ENCODE data around the gene BHLHE23.
A peak's percentile ranks its signal among the peaks of the same experiment; 100 is the strongest.

BHLHE23 gene

GRCh38 chr20:63017076-63017825 is 10.5 kb upstream of the BHLHE23 start:
- DNase-seq (ENCODE audit: low read depth), result no peak
- no peak overlapping the region for H3K4me3 ChIP-seq (replicated peaks; ENCODE audit: low read depth, low read length)
- TF ChIP-seq CTCF (IDR thresholded peaks at IDR 0.05; ENCODE audit: low read length, missing control alignments), result no peak

- no peak for TF ChIP-seq CTCF (IDR thresholded peaks at IDR 0.05; ENCODE audit: low read length, missing control alignments)
- no peak overlapping the region for H3K4me3 ChIP-seq (replicated peaks; ENCODE audit: low read depth, low read length)
- no peak for DNase-seq (ENCODE audit: low read depth)
Measured at GRCh38 chr20:63016514-63017075, 9.8 kb upstream of the BHLHE23 start.

GRCh38 chr20:63015662-63016361 is 9.0 kb upstream of the BHLHE23 start:
- no peak for DNase-seq (ENCODE audit: low read depth)
- no peak for TF ChIP-seq CTCF (IDR thresholded peaks at IDR 0.05; ENCODE audit: low read length, missing control alignments)
- H3K4me3 ChIP-seq (replicated peaks; ENCODE audit: low read depth, low read length), result no peak overlapping the region

GRCh38 chr20:63015147-63015661 is 8.4 kb upstream of the BHLHE23 start:
- TF ChIP-seq CTCF (IDR thresholded peaks at IDR 0.05; ENCODE audit: low read length, missing control alignments), result no peak
- H3K4me3 ChIP-seq (replicated peaks; ENCODE audit: low read depth, low read length), result no peak overlapping the region
- DNase-seq (ENCODE audit: low read depth), result no peak

- H3K4me3 ChIP-seq (replicated peaks; ENCODE audit: low read depth, low read length), result no peak overlapping the region
- TF ChIP-seq CTCF (IDR thresholded peaks at IDR 0.05; ENCODE audit: low read length, missing control alignments), result no peak
- DNase-seq (ENCODE audit: low read depth), result peak; percentile 64
Measured at GRCh38 chr20:63014710-63015109, 7.9 kb upstream of the BHLHE23 start.

GRCh38 chr20:63014287-63014686 is 7.5 kb upstream of the BHLHE23 start:
- DNase-seq (ENCODE audit: low read depth), result no peak
- no peak overlapping the region for H3K4me3 ChIP-seq (replicated peaks; ENCODE audit: low read depth, low read length)
- no peak for TF ChIP-seq CTCF (IDR thresholded peaks at IDR 0.05; ENCODE audit: low read length, missing control alignments)

Data from fibroblast of pulmonary artery (primary cell).